Endothelial cell of umbilical vein (primary cell): ENCODE data around the gene IFNG-AS1. TPM values are rescaled to one million over a fixed set of nuclear protein-coding genes. Genes with fewer than 3 reads are reported as not detected.

Source experiments
- BruUV-seq: library from RNA; stranded (reverse); fragments of 400-500 nt; replicated peaks from 2 replicates; lab custom pipeline; 2021; lab: Mats Ljungman, UMichigan
- CTCF ChIA-PET: fragments of 300-600, 350-600 bp; sonication (Branson Sonifier 250); formaldehyde crosslinking; loops from one replicate; lab custom pipeline; 2021; ENCODE audit warnings: antibody characterized with exemption, inconsistent platforms; lab: Charles Lee
- POLR2A ChIA-PET: fragments of 300-600, 350-600 bp; sonication (Branson Sonifier 250); formaldehyde crosslinking; loops from one replicate; lab custom pipeline; 2021; ENCODE audit warnings: antibody characterized with exemption, inconsistent platforms; lab: Charles Lee
- DNase-seq: peaks from one replicate; pipeline ENCODE4 v3.0.0-alpha.2; 2011; ENCODE audit warnings: low read depth, low spot score
- FAIRE-seq: peaks from 2 replicates; lab custom pipeline; 2011; peaks lifted over from hg19 to GRCh38; lab: Jason Lieb, UNC
- H2AFZ ChIP-seq: 2 replicates; pipeline ENCODE4 v1.6.0; 2012; ENCODE audit warnings: low read depth, low read length, control low read depth, inconsistent platforms
- H3K27ac ChIP-seq: 2 replicates; pipeline ENCODE4 v1.5.1; 2011; ENCODE audit warnings: low read depth, mild to moderate bottlenecking, control low read depth, low read length, moderate library complexity; ENCODE audit not compliant: insufficient read depth
- H3K27me3 ChIP-seq, 2 experiments: 2 replicates each; pipeline versions ENCODE4 v1.6.0 to v1.6.1; 2011; ENCODE audit warnings: low read length in 2 of 2, mixed read lengths in 1 of 2; ENCODE audit not compliant: control insufficient read depth in 2 of 2, insufficient read depth in 2 of 2
- H3K36me3 ChIP-seq, 2 experiments: 2 replicates in 1 of 2; 3 replicates in 1 of 2; pipeline ENCODE4 v1.5.1; 2011; ENCODE audit warnings: low read length in 2 of 2, mild to moderate bottlenecking in 1 of 2, moderate library complexity in 1 of 2; ENCODE audit not compliant: control insufficient read depth in 2 of 2, insufficient read depth in 2 of 2; ENCODE audit errors: extremely low read depth in 1 of 2
- H3K4me1 ChIP-seq: 3 replicates; pipeline ENCODE4 v1.5.1; 2011; ENCODE audit warnings: mild to moderate bottlenecking, low read length; ENCODE audit not compliant: control insufficient read depth, insufficient read depth; ENCODE audit errors: extremely low read depth
- H3K4me2 ChIP-seq: 2 replicates; pipeline ENCODE4 v1.6.1; 2011; ENCODE audit warnings: low read length, control low read depth, mixed read lengths; ENCODE audit not compliant: insufficient read depth
- H3K4me3 ChIP-seq, 3 experiments: fragments of 200-600 bp in 1 of 3; sonication (generic), shearing (Covaris generic) in 1 of 3; replicated peaks in 1 of 3; 2 replicates each; pipeline ENCODE4 v1.5.1; 2011 to 2016; ENCODE audit warnings: control low read depth in 3 of 3, low read length in 3 of 3, mild to moderate bottlenecking in 2 of 3, inconsistent platforms in 1 of 3, low read depth in 1 of 3, moderate library complexity in 1 of 3; ENCODE audit not compliant: insufficient read depth in 1 of 3
- H3K79me2 ChIP-seq: 2 replicates; pipeline ENCODE4 v1.6.0; 2012; ENCODE audit warnings: low read length, inconsistent platforms; ENCODE audit not compliant: control insufficient read depth, insufficient read depth
- H3K9ac ChIP-seq: replicated peaks from 2 replicates; pipeline ENCODE3; 2011; ENCODE audit warnings: low read length, control low read depth; ENCODE audit not compliant: insufficient read depth; ENCODE audit errors: extremely low read depth
- H3K9me1 ChIP-seq: replicated peaks from 3 replicates; pipeline ENCODE4 v1.6.0; 2011; ENCODE audit warnings: mild to moderate bottlenecking, low read length; ENCODE audit not compliant: control insufficient read depth, insufficient read depth; ENCODE audit errors: extremely low read depth
- H3K9me3 ChIP-seq: replicated peaks from 2 replicates; pipeline ENCODE4 v1.5.1; 2012; ENCODE audit warnings: low read length, inconsistent platforms; ENCODE audit not compliant: control insufficient read depth, insufficient read depth
- H4K20me1 ChIP-seq: replicated peaks from 2 replicates; pipeline ENCODE3; 2011; ENCODE audit warnings: mild to moderate bottlenecking, low read length; ENCODE audit not compliant: control insufficient read depth, insufficient read depth; ENCODE audit errors: extremely low read depth
- CTCF ChIP-seq, 2 donors: IDR thresholded peaks; 1 replicate in 1 of 2; 2 replicates in 1 of 2; pipeline ENCODE4 v1.5.1; 2011; ENCODE audit warnings: low read length in 2 of 2, mild to moderate bottlenecking in 2 of 2, moderate library complexity in 2 of 2, control low read depth in 1 of 2, inconsistent platforms in 1 of 2, low read depth in 1 of 2; ENCODE audit not compliant: insufficient read depth in 1 of 2; ENCODE audit errors: extremely low read depth in 1 of 2
- EZH2 ChIP-seq: IDR thresholded peaks from 2 replicates; pipeline ENCODE4 v1.6.1; 2012; ENCODE audit warnings: borderline replicate concordance, low read depth, mild to moderate bottlenecking, moderate library complexity, low read length, inconsistent platforms; ENCODE audit not compliant: severe bottlenecking
- FOS ChIP-seq: IDR thresholded peaks from 2 replicates; pipeline ENCODE4 v1.6.1; 2011; ENCODE audit warnings: mild to moderate bottlenecking, low read length, moderate library complexity, borderline replicate concordance; ENCODE audit not compliant: insufficient read depth
- GATA2 ChIP-seq: IDR thresholded peaks from 2 replicates; pipeline ENCODE4 v1.7.0; 2011; ENCODE audit warnings: low read depth, mild to moderate bottlenecking, moderate library complexity, mixed read lengths, low read length; ENCODE audit not compliant: insufficient read length, insufficient read depth
- JUN ChIP-seq: IDR thresholded peaks from 2 replicates; pipeline ENCODE4 v1.6.1; 2011; ENCODE audit warnings: borderline replicate concordance, low read depth; ENCODE audit not compliant: insufficient read length, insufficient read depth
- MAX ChIP-seq: IDR thresholded peaks from 2 replicates; pipeline ENCODE4 v1.6.1; 2011; ENCODE audit not compliant: insufficient read depth, insufficient read length
- MYC ChIP-seq: IDR thresholded peaks from one replicate; pipeline ENCODE4 v1.6.1; 2011; ENCODE audit warnings: mild to moderate bottlenecking, low read depth, low read length
- POLR2A ChIP-seq: IDR thresholded peaks from 2 replicates; pipeline ENCODE4 v1.6.1; 2012; ENCODE audit warnings: low read depth, mild to moderate bottlenecking, control low read depth, low read length
- POLR2AphosphoS5 ChIP-seq: IDR thresholded peaks from 2 replicates; pipeline ENCODE4 v1.6.1; 2012; ENCODE audit warnings: low read depth, mild to moderate bottlenecking, control low read depth, low read length, moderate library complexity; ENCODE audit not compliant: insufficient read depth
- dilution Hi-C: fragments of 300-500 bp; cut with MboI; formaldehyde crosslinking; loops from one replicate; pipeline ENCODE4 v1.15.0; 2019; ENCODE audit warnings: low sequenced_read_pairs; ENCODE audit not compliant: extremely low pct_ligation_motif_present
- intact Hi-C: fragments of 100-400 bp; cut with micrococcal nuclease; formaldehyde crosslinking; loops from one replicate; pipeline ENCODE4 v1.10.0; 2022
- polyA plus RNA-seq, 4 experiments: library from polyadenylated mRNA; depleted of rRNA in 3 of 4; stranded (reverse) in 3 of 4; unstranded in 1 of 4; fragments of >200 nt; gene quantifications; 2 replicates each; pipeline versions ENCODE4 v1.2.1 to v1.2.3, GENCODE V29; 2011 to 2012; ENCODE audit warnings: missing spikeins in 1 of 4
- total RNA-seq: library from RNA; stranded (reverse); gene quantifications from 2 replicates; pipeline ENCODE4 v1.2.3, GENCODE V29; 2021

The IFNG-AS1 gene
- total and polyA plus RNA-seq, 2 donors (not counting 3 experiments of a cell fraction or from before 2014, with no cell fraction given): not detected

DNA sequence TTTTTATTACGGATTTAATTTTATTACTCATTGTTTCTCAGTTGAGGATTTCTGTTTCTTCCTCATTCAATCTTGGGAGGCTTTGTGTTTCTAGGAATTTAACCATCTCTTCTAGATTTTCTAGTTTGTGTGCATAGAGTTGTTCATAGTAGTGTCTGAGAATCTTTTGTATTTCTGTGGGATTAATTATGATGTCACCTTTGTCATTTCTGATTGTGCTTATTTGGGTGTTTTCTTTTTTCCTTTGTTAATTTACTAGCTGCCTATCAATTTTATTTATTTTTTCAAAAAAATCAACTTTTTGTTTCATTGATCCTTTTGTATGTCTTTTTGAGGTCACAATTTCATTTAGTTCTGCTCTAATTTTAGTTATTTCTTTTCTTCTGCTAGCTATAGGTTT lies 75.9 kb downstream of the IFNG-AS1 start:
- ChIA-PET POLR2A (no interaction called here), CTCF (interaction anchor here (1.1 kb wide), 1 partner anchor 25 kb away, joined by 4 read pairs; no protein-coding TSS in a partner anchor)
- Histone ChIP-seq H3K4me3 (no peak overlapping the region), H3K79me2 (no peaks in the 10 kb centered on the region), H3K36me3 (no peaks in the 10 kb centered on the region), H3K27me3 (no peaks in the 10 kb centered on the region), H3K9me1 (no peaks in the 10 kb centered on the region), H4K20me1 (no peaks in the 10 kb centered on the region), H3K9ac (no peak overlapping the region), H3K9me3 (no peaks in the 10 kb centered on the region), H3K27ac (no peak overlapping the region), H2AFZ (no peak overlapping the region), H3K4me1 (no peaks in the 10 kb centered on the region), H3K4me2 (no peak overlapping the region)
- intact Hi-C loops (no loop called here), dilution Hi-C loops (no loop called here)
- no peak for DNase-seq
- no peak for FAIRE-seq
- TF ChIP-seq MAX: no peak
- BruUV-seq: no TSS peak

GRCh38 chr12:68065687-68066086 lies 76.4 kb downstream of the IFNG-AS1 start:
- no peaks in the 10 kb centered on the region for H4K20me1 ChIP-seq
- no peaks in the 10 kb centered on the region for H3K4me1 ChIP-seq
- no peak overlapping the region for H3K9ac ChIP-seq
- no peak for FAIRE-seq
- H3K4me3 ChIP-seq: no peak overlapping the region
- no peak overlapping the region for H2AFZ ChIP-seq
- H3K9me1 ChIP-seq: no peaks in the 10 kb centered on the region
- no peaks in the 10 kb centered on the region for H3K9me3 ChIP-seq
- no peak overlapping the region for H3K27ac ChIP-seq
- BruUV-seq: no TSS peak
- POLR2A ChIA-PET: no interaction called here
- H3K27me3 ChIP-seq: no peaks in the 10 kb centered on the region
- no peak overlapping the region for H3K4me2 ChIP-seq
- no peaks in the 10 kb centered on the region for H3K36me3 ChIP-seq
- intact Hi-C loops: no loop called here
- DNase-seq: no peak
- CTCF ChIA-PET: interaction anchor here (1.1 kb wide), 1 partner anchor 25 kb away, joined by 4 read pairs; no protein-coding TSS in a partner anchor
- dilution Hi-C loops: no loop called here
- H3K79me2 ChIP-seq: no peaks in the 10 kb centered on the region
- TF ChIP-seq EZH2 (no peak), POLR2AphosphoS5 (no peak), GATA2 (no peak), FOS (no peak), MAX (no peak), CTCF (IDR thresholded peaks at IDR 0.05; ENCODE audit: extremely low read depth in 1 of 2, insufficient read depth in 1 of 2, low read depth in 1 of 2, low read length in 2 of 2) (no peak), MYC (no peak), JUN (no peak), POLR2A (no peak)
